ENCODE measurements around the gene CNBD2. TPM values are rescaled to one million over a fixed set of nuclear protein-coding genes. Genes with fewer than 3 reads are reported as not detected.
"Not testable (repeated sequence)": the region's sequence is repeated elsewhere in the genome, so short reads cannot be mapped to it uniquely, and the experiment has no call there.

The CNBD2 gene
- total RNA-seq, 4 donors from 2014 or later: 6.4 to 18.7 (median 8.6) TPM

- no peak for ATAC-seq
- H3K36me3 ChIP-seq: no peaks in the 10 kb centered on the region
- H3K9me3 ChIP-seq: no peaks in the 10 kb centered on the region
- in situ Hi-C loops (cut with MboI; ENCODE audit: low sequenced_read_pairs in 4 of 4) (no loop called here), intact Hi-C loops (cut with DNase I; ENCODE audit: low total_unique reads) (no loop called here)
- H3K4me1 ChIP-seq: no peaks in the 10 kb centered on the region
- DNase-seq: no peak
- no peak overlapping the region for H3K27ac ChIP-seq
- no peaks in the 10 kb centered on the region for H3K27me3 ChIP-seq
- H3K4me3 ChIP-seq: no peak overlapping the region
- no peak for TF ChIP-seq POLR2A (IDR thresholded peaks at IDR 0.05)
- TF ChIP-seq, protein P1, sequence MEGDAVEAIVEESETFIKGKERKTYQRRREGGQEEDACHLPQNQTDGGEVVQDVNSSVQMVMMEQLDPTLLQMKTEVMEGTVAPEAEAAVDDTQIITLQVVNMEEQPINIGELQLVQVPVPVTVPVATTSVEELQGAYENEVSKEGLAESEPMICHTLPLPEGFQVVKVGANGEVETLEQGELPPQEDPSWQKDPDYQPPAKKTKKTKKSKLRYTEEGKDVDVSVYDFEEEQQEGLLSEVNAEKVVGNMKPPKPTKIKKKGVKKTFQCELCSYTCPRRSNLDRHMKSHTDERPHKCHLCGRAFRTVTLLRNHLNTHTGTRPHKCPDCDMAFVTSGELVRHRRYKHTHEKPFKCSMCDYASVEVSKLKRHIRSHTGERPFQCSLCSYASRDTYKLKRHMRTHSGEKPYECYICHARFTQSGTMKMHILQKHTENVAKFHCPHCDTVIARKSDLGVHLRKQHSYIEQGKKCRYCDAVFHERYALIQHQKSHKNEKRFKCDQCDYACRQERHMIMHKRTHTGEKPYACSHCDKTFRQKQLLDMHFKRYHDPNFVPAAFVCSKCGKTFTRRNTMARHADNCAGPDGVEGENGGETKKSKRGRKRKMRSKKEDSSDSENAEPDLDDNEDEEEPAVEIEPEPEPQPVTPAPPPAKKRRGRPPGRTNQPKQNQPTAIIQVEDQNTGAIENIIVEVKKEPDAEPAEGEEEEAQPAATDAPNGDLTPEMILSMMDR (IDR thresholded peaks at IDR 0.05 in 4 of 5, conservative IDR thresholded peaks at IDR 0.05 in 1 of 5): no peak
These were observed 47.5 kb downstream of the CNBD2 start for GRCh38 chr20:36015806-36016403.

- H3K9me3 ChIP-seq: no peaks in the 10 kb centered on the region
- DNase-seq (no peak), ATAC-seq (no peak)
- in situ Hi-C loops (cut with MboI; ENCODE audit: low sequenced_read_pairs in 4 of 4) (no loop called here), intact Hi-C loops (cut with DNase I; ENCODE audit: low total_unique reads) (no loop called here)
- no peaks in the 10 kb centered on the region for H3K4me1 ChIP-seq
- no peak overlapping the region for H3K27ac ChIP-seq
- no peak for TF ChIP-seq POLR2A (IDR thresholded peaks at IDR 0.05)
- TF ChIP-seq, protein P1 (IDR thresholded peaks at IDR 0.05 in 4 of 5, conservative IDR thresholded peaks at IDR 0.05 in 1 of 5): no peak
- H3K4me3 ChIP-seq: no peak overlapping the region
- no peaks in the 10 kb centered on the region for H3K27me3 ChIP-seq
- no peaks in the 10 kb centered on the region for H3K36me3 ChIP-seq
These were observed 48.9 kb downstream of the CNBD2 start for GRCh38 chr20:36017048-36017951.

DNA sequence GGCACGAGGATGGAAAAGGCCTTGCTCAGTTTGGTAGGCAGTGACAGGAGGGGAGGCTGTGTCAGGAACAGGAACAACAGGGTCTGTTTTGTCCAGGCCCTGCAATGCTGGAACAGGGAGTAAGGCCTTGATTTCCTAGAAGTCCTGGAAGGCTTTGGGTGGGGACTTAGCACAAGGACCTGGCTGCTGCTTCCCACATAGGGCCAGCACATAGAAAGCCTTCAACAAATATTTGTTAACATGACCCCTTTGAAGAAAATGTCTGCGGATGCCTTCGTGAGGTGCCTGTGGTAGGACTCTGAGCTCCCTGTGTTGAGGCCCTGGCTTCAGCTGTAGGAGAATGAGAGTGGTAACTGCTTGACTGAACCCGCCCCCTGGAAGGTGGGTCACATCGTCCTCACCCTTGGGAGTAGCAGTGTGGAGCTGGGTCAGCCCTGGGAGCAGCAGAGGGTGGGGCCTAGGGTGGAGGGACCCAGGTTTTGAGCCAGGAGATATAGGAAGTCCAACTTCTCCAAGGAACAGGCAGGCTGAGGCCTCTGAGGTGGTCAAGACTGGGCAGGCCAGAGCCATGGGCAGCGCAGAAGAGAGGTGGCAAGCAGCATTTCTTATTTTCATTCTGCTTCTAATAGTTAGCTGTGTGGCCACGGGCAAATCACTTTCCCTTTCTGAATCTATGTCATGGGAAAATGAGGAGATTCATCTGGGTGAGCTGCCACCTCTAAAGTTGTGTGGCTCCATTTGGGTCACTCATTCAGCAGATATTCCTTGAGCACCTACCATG, 50.0 kb downstream of the CNBD2 start:
- in situ Hi-C loops (cut with MboI; ENCODE audit: low sequenced_read_pairs in 4 of 4) (no loop called here), intact Hi-C loops (cut with DNase I; ENCODE audit: low total_unique reads) (no loop called here)
- H3K4me3 ChIP-seq: no peak overlapping the region
- no peaks in the 10 kb centered on the region for H3K9me3 ChIP-seq
- TF ChIP-seq POLR2A (IDR thresholded peaks at IDR 0.05): no peak
- TF ChIP-seq, protein P1 (IDR thresholded peaks at IDR 0.05 in 4 of 5, conservative IDR thresholded peaks at IDR 0.05 in 1 of 5): no peak
- H3K4me1 ChIP-seq: no peaks in the 10 kb centered on the region
- ATAC-seq (no peak), DNase-seq (no peak)
- H3K27ac ChIP-seq: no peak overlapping the region
- H3K27me3 ChIP-seq: no peaks in the 10 kb centered on the region
- H3K36me3 ChIP-seq: no peaks in the 10 kb centered on the region

DNA sequence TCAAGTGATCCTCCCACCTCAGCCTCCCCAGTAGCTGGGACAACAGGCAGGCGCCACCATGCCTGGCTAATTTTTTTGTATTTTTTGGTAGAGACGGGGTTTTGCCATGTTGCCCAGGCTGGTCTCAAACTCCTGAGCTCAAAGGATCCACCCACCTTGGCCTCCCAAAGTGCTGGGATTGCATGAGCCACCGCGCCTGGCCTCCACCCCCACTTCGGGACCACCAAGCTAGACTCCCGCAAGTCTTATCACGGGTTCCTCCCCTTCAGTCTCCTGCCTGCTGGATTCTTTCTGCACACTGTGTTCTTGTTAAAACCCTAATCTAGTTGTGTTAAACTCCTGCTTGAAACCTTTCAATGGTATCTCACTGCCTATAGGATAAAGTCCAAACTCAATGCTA, 57.7 kb downstream of the CNBD2 start:
- H3K4me3 ChIP-seq; intact Hi-C loops (cut with DNase I; ENCODE audit: low total_unique reads); in situ Hi-C loops (cut with MboI; ENCODE audit: low sequenced_read_pairs in 4 of 4); DNase-seq; H3K27me3 ChIP-seq; H3K36me3 ChIP-seq; H3K27ac ChIP-seq; H3K4me1 ChIP-seq; H3K9me3 ChIP-seq; ATAC-seq: not testable (repeated sequence)

Measured in gastrocnemius medialis (tissue), 4 donors.